Activated naive CD4-positive, alpha-beta T cell (primary cell): ENCODE measurements around the gene PKD1L1.
"Not testable (repeated sequence)": the region's sequence is repeated elsewhere in the genome, so short reads cannot be mapped to it uniquely, and the experiment has no call there.

Experiments used
- DNase-seq, 4 experiments: peaks; one replicate each; lab custom pipeline; 2025; lab: John Stamatoyannopoulos, UW

Gene PKD1L1

DNA sequence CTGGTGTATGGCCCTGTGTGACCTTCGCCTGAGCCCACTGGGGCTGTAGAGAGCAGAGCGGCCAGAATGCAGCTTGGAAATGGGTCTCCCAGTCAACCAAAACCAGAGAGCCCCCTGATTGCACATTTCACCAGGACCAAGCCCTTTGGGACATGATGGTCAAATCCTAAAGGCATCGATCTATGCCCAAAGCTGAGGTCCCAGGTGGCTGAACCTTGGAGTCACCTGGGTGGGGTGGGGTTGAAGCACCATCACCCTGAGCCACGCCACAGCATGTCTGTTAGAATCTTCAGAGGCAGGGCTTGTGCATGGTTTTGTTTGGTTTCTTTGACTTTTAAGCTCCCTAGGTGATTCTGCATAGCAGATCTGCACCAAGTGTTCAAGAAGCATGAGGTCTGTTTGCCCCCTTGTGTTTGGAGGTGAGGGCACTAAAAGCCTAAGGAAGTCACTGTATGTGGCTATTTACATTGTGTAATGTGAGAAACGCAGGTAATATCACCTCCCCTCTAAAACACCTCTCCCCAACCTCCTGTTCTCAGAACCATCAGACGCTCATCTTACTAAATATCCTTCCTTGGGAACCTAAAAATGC, 9.6 kb downstream of the PKD1L1 start:
- DNase-seq = no peak

DNA sequence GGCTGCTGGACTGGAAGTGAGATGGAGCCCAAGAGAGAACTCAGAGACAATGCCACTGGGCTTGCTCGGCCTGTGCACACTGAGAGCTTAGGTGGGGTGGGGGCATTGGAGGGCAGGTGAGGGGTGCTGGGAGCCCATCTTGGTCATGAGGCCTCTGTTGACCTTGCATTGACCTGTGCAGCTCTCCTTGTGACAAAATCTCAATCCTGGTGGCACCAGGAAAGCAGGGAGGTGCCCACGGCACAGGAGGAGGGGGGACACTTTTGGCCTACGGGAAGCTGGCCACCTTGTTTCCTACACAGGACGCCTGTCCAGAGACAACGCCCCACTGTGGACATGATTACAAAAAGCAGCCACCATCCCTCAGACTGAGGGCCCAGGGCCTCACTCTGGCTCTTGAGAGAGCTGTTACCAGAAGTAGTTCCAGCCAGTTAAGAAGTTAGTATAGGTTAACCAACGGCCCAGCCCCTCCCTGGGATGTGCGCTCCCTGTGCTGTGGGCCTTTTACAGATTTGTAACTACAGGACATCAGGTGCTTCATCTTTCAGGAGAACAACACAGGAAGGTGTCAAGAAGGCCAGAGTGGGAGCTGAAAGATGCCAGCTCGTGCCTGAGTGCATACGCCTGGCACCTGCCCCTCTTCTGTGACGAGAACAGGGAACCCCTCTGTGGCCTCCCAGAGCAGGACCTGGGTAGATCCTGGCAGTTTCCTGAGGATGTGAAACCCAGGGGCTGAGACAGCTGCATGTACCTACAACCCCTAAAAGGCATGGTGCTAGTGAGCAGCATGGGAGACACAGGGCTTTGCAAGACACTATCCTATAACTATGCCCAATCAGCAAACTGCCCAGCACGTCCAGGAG, 10.3 kb downstream of the PKD1L1 start:
- DNase-seq = no peak

DNA sequence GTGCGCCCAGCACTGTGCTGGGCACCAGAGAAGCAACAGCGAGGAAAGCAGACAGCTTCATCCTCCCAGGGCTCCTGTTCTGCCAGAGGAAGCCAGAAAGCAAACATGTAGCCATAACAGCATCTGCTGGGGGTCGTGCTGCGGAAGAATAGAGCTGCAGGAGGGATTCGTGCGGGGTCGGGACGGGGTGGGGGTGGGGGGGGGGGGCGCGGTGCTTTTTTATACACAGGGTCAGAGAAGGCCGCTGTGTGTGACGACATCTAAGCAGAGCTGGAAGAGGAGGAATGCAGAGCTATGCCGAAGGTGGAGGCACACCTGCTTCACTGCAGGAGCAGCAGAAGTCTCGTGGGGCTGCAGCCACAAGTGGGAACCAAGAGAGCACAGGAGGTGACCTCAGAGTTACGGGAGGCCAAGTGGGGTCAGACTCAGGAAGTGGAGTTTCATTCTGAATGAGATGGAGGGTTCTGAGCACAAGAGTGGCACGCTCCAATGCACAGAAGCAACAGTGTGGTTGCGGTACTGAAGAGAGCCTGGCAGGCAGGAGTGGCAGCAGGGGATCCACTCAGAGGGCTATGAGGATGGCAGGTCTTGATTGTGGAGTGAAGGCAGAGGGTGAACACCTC, 11.1 kb downstream of the PKD1L1 start:
- DNase-seq = no peak

GRCh38 chr7:47936323-47936722, 11.9 kb downstream of the PKD1L1 start:
- no peak for DNase-seq

DNA sequence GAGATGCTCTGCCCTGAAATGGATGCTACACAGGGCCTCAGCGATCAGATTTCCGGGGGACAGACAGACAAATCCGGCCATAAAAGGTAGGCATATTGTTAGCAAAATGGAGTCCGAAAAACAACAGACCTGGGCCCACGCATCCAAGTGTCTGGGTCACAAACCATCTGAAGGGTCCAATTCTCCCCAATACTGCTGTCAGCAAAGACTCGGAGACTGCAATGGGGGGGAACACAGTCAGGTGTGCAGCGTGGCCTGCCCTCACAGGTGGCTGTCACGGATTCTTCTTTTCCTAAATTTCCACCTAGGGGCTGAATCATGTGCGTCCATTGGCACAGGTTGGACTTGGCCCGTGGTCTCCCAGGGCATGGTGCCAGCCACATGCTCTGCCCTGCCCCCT, 12.9 kb downstream of the PKD1L1 start:
- DNase-seq = no peak

DNA sequence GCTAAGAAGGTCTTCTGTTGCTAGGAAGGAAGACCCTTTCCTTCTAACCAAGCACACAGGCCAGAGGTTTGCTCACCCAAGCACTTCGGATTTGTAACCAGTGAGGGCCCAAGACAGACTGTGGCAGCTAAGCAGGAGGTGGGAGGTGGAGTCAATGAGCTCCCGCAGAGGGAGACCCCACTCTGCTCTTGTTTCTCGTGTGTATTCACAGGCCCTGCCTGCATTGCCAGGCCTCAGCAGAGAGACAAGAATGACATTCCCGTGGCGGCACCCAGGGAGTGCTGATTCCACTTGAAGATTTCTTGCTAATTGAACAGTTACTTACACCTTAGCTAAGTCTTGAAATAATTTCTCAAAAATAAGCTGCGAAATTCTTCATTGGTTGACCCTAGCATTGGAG, 13.4 kb downstream of the PKD1L1 start:
- DNase-seq = no peak

GRCh38 chr7:47933215-47933614, 15.1 kb downstream of the PKD1L1 start:
- no peak for DNase-seq

DNA sequence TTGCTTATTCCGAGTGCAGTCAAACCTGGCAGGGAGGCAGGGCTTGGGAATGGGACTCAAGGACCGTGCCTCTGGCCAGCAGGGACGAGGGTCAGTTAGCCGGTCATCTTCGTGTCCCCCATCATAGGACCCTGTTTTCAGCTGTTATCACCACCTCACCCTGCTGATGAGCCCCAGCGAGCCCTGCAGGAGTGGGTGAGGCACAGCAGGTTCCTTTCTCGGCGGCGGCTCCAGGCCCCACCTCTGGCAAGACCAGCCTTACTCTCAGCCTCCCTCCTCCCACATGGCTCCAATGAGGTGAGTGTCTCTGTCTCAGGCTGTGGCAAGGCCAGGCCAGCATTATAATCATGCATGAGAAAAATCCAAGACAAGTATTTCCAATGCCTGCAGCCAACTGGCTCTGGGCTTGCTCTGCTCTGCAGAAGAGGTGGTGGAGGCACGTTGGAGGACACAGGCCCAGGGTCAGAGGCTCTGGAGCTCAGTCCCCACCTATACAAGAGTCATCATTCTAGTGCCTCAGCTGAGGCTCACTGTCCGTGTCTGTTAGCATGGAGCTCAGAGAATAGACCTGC, 15.7 kb downstream of the PKD1L1 start:
- DNase-seq = no peak

DNA sequence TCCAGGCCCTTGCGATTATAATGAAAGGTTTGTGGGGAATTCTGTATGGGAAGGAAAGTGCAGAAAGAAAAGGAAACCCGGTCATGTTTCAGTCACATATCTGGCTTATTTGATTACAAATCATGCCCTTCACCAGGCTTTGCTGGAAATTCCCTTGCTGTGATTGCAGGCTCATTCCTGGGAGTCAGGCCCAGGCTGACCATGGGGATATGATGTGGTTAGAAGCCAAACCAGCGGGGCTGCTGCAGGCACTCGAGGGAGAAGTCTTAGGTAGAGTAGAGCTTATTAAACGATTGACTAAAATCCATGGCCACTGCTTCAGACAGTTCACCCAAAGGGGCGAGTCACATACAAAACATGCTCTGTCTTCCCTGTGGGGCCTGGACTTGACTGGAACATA, 16.2 kb downstream of the PKD1L1 start:
- DNase-seq = no peak

DNA sequence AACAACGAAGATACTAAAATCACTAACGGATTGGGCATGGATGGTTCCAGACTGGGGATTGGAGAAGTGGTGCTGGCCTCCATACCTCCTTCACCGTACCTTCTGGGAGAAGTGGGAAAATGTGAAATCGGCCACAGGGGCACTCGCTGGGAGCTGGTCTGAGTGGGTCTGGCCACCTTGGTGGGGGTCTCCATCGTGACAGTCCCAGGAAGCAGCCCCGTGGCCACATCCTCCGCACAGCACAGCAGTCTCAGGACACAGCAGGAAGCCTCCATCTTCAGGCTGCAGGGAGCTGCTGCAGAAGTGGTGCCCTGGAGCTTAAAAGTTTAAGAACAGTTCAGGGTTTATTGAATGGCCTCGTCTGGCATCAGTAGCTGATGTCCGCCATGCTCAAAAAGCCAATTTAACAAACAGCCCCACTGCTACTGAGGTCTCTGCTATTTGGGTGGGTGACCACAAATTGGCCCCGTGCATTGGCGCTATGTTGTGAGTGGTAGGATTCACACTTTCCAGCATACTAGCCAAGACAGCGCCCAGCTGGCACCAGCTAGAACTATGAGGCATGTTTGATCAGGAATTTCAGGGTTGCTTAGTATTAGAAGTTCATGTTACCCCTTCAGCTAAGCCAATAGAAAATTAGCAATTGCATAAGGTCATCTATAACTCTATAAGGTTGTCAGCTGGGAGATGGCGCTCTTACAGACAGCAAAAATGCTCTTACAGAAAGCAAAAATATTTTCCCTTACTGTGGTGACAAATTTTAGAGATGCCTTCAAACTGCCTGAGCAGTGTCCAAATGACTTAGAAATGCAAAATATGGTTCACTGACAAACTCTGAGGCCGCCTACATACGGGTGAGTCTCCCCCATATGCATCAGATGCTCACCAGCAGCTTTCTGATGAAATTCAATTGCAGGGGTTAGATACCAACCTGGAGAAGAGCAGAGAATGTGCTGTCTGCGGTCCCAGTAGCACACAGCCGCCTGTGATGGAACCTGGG, 17.0 kb downstream of the PKD1L1 start:
- no peak for DNase-seq

- no peak for DNase-seq
Measured at GRCh38 chr7:47924266-47924665, 24.0 kb downstream of the PKD1L1 start.

- DNase-seq = not testable (repeated sequence)
Measured at GRCh38 chr7:47923081-47923875, 25.0 kb downstream of the PKD1L1 start.

DNA sequence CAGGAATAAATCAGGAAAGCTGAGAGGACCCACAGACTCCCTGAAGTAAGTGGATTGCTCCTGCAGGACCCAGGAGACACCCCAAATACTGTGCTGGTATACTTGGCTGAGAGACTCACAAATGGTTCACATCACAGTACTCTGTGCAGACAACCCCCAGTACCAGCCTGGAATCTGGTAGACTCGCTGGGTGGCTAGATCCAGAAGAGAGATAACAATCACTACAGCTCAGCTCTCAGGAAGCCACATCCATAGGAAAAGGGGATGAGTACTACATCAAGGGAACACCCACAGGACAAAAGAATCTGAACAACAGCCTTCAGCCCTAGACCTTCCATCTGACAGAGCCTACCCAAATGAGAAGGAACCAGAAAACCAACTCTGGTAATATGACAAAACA, 31.8 kb downstream of the PKD1L1 start:
- not testable (repeated sequence) for DNase-seq

DNA sequence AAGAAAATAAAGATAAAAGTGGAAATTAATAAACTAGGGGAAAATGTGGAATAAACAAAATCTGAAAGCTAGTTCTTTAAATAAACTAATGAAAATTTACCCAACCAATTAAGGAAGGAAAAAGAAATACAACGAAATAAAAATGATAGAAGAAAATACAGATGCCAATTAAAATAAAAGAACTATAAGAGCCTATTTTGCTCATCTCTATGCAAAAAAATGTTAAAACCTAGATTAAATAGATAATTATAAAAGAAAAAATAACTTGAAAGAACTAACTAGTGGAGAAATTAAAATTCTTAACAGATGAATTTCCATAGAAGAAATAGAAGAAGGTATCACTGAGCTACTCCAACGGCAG, 32.7 kb downstream of the PKD1L1 start:
- no peak for DNase-seq

DNA sequence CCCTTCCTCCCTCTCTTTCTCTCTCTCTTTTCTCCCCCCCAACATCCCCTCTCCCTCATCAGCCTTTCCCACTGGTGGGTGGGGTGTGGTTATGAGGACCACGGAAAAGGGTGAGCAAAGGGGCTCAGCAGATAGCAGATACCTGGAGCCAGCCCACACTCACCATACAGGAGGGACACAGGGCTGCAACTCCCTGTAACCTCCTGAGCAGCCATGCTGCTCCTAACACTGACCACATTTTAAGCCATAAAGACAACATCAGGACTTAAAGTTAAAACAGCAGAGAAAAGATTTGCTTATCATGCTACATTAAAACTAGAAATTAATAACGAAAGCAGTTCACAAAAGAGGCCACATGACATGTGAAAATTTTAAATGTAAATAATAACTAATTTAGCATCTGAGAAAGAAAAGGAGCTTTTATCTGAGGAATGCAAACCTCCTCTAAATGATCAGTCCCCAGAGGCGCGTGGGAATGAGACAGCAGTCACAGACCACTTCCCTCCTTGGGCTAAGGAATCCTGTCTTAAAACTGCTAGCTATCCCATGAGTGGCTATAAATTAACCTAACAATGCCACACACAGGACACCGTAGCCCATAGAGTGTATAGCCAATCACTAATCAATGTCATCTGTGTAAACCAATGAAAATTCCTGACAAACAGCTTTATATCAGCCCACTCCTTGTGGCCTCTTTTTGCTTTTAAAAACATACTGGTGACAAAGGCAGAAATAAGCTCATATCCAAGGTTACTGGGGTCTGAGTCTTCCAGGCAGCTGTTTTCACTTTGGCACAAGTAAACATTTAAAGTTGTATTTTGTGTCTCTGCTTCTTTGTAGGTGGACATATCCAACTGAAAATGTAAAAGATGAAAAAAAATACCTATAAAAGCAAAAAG, 33.3 kb downstream of the PKD1L1 start:
- no peak for DNase-seq

DNA sequence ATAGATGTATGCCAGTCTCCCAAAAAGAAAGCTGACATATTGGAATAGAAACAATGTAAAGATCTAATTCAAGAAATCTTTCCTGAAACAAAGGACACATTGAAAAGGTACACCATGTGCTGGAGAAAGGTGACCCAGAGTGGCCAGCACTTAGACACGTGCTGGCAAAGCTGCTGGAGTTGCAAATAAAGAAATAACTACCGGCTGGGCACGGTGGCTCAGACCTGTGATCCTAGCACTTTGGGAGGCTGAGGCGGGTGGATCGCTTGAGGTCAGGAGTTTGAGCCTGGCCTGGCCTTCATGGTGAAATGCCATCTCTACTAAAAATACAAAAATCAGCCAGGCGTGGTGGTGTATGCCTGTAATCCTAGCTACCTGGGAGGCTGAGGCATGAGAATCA, 35.9 kb downstream of the PKD1L1 start:
- no peak for DNase-seq

DNA sequence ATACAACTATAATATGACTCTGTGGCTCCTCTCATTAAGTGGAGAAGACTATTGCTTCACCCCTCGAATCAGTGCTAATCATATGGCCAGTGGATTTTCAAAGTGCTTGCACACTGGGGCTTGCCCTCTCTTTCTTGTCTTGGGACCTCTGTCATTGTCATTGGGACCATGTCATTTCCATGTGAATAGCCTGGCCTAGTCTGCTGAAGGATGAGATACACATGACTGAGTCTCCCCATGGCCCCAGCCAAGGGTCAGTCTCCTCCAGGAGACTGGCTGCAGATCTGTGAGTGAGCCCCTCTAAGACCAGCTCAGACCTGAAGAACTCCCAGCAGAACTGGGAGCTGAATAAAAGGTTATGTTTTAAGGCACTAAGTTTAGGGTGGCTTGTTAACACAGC, 39.5 kb downstream of the PKD1L1 start:
- no peak for DNase-seq

GRCh38 chr7:47907981-47908616, 40.2 kb downstream of the PKD1L1 start:
- no peak for DNase-seq

DNA sequence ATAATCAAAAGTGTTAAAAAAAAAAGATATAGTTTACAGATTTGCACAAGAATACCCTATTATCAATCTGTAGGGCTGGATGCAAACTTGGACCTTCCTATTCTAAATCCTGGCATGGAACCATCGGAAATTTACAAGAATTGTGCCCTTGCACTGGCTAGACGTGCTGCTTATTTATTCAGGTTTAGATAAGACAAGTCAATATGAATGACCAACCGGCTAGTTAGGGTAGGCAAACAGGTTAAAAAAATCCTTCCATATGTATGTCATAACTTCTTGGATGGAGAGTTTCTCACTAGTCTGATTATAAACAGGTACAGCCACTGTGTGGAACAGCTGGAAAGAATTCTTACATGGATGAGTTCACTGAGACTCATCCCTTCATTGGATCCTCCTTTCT, 41.4 kb downstream of the PKD1L1 start:
- no peak for DNase-seq
